H1 (cell line): Measurements from ENCODE around the gene ANO6. TPM values are rescaled to one million over a fixed set of nuclear protein-coding genes. Genes with fewer than 3 reads are reported as not detected.

Experiments
- CTCF ChIA-PET: fragments of 300-600 bp; sonication (Branson Sonifier 250); formaldehyde crosslinking; loops from one replicate; lab custom pipeline; 2021; ENCODE audit not compliant: partially characterized antibody; lab: Charles Lee
- POLR2A ChIA-PET: fragments of 300-600 bp; sonication (Branson Sonifier 250); formaldehyde crosslinking; loops from one replicate; lab custom pipeline; 2021; ENCODE audit warnings: inconsistent platforms; ENCODE audit not compliant: partially characterized antibody; lab: Charles Lee
- DNase-seq, 2 experiments: peaks; one replicate each; pipeline versions ENCODE4 v3.0.0 to v3.0.0-alpha.2; 2010 to 2022; ENCODE audit warnings: low spot score in 2 of 2, low read depth in 1 of 2, mixed read lengths in 1 of 2
- FAIRE-seq: peaks from 2 replicates; lab custom pipeline; 2011; peaks lifted over from hg19 to GRCh38; lab: Jason Lieb, UNC
- H2AFZ ChIP-seq: 2 replicates; pipeline ENCODE4 v1.8.1; 2012; ENCODE audit warnings: low read length, inconsistent platforms
- H2AK5ac ChIP-seq: 2 replicates; pipeline ENCODE4 v1.6.1; 2013; ENCODE audit warnings: low read depth, low read length
- H2BK120ac ChIP-seq: replicated peaks from 2 replicates; pipeline ENCODE3; 2013; ENCODE audit warnings: low read depth, low read length, inconsistent platforms
- H2BK12ac ChIP-seq: 2 replicates; pipeline ENCODE4 v1.6.1; 2013; ENCODE audit warnings: low read depth, low read length
- H2BK15ac ChIP-seq: 2 replicates; pipeline ENCODE4 v1.6.1; 2013; ENCODE audit warnings: low read length
- H2BK20ac ChIP-seq: 2 replicates; pipeline ENCODE4 v1.6.1; 2013; ENCODE audit warnings: low read length
- H2BK5ac ChIP-seq: 2 replicates; pipeline ENCODE4 v1.6.1; 2013; ENCODE audit warnings: low read depth, low read length
- H3K14ac ChIP-seq: 2 replicates; pipeline ENCODE4 v1.6.1; 2013; ENCODE audit warnings: inconsistent platforms; ENCODE audit not compliant: insufficient read length
- H3K18ac ChIP-seq: 2 replicates; pipeline ENCODE4 v1.6.1; 2013; ENCODE audit warnings: low read length; ENCODE audit errors: extremely low read depth
- H3K23ac ChIP-seq: 2 replicates; pipeline ENCODE4 v1.6.1; 2013; ENCODE audit warnings: inconsistent platforms; ENCODE audit not compliant: insufficient read length
- H3K23me2 ChIP-seq: 2 replicates; pipeline ENCODE4 v1.6.1; 2013; ENCODE audit warnings: low read depth, low read length
- H3K27ac ChIP-seq: 2 replicates; pipeline ENCODE4 v1.6.1; 2011; ENCODE audit warnings: low read depth, low read length, inconsistent platforms
- H3K27me3 ChIP-seq, 4 experiments: replicated peaks in 1 of 4; 1 replicate in 1 of 4; 2 replicates in 3 of 4; pipeline versions ENCODE4 v1.6.1 to v1.8.1; 2011 to 2013; ENCODE audit warnings: low read length in 3 of 4, mild to moderate bottlenecking in 3 of 4, inconsistent platforms in 2 of 4, mixed read lengths in 2 of 4, moderate library complexity in 1 of 4; ENCODE audit not compliant: control insufficient read depth in 3 of 4, insufficient read depth in 3 of 4; ENCODE audit errors: extremely low read depth in 1 of 4
- H3K36me3 ChIP-seq, 4 experiments: 2 replicates each; pipeline versions ENCODE4 v1.6.1 to v1.8.1; 2011 to 2013; ENCODE audit warnings: mild to moderate bottlenecking in 4 of 4, low read length in 3 of 4, moderate library complexity in 2 of 4, control low read depth in 1 of 4, inconsistent platforms in 1 of 4; ENCODE audit not compliant: insufficient read depth in 4 of 4, control insufficient read depth in 2 of 4
- H3K4ac ChIP-seq: replicated peaks from 2 replicates; pipeline ENCODE3; 2013; ENCODE audit warnings: low read length, low read depth, mixed read lengths, inconsistent platforms; ENCODE audit not compliant: insufficient read length
- H3K4me1 ChIP-seq, 4 experiments: replicated peaks in 1 of 4; 1 replicate in 1 of 4; 2 replicates in 3 of 4; pipeline versions ENCODE4 v1.6.1 to v1.8.1; 2011 to 2013; ENCODE audit warnings: low read length in 3 of 4, inconsistent platforms in 2 of 4, mixed read lengths in 1 of 4; ENCODE audit not compliant: insufficient read depth in 4 of 4, control insufficient read depth in 3 of 4
- H3K4me2 ChIP-seq, 2 experiments: 2 replicates each; pipeline versions ENCODE4 v1.6.1 to v1.8.1; 2011 to 2013; ENCODE audit warnings: low read depth in 2 of 2, low read length in 2 of 2, control low read depth in 1 of 2, inconsistent platforms in 1 of 2, mild to moderate bottlenecking in 1 of 2; ENCODE audit not compliant: insufficient read depth in 1 of 2
- H3K4me3 ChIP-seq, 4 experiments: fragments of 200-600, 300-600 bp in 1 of 4; sonication (generic), shearing (Covaris generic), sonication (Bioruptor Twin) in 1 of 4; 2 replicates each; pipeline versions ENCODE4 v1.5.1 to v1.8.1; 2011 to 2016; ENCODE audit warnings: low read length in 4 of 4, low read depth in 3 of 4, control low read depth in 2 of 4, inconsistent platforms in 2 of 4, mild to moderate bottlenecking in 2 of 4, mixed read lengths in 1 of 4, moderate library complexity in 1 of 4; ENCODE audit not compliant: insufficient read depth in 2 of 4; ENCODE audit errors: extremely low read depth in 1 of 4
- H3K56ac ChIP-seq: replicated peaks from 2 replicates; pipeline ENCODE3; 2013; ENCODE audit warnings: low read depth, mild to moderate bottlenecking, mixed read lengths, low read length, inconsistent platforms; ENCODE audit not compliant: insufficient read length
- H3K79me1 ChIP-seq: 2 replicates; pipeline ENCODE4 v1.6.1; 2013; ENCODE audit warnings: low read depth, low read length, control low read depth
- H3K79me2 ChIP-seq, 2 experiments: 2 replicates each; pipeline versions ENCODE4 v1.6.1 to v1.8.1; 2012 to 2013; ENCODE audit warnings: low read length in 2 of 2, mild to moderate bottlenecking in 2 of 2, inconsistent platforms in 1 of 2; ENCODE audit not compliant: insufficient read depth in 2 of 2, control insufficient read depth in 1 of 2
- H3K9ac ChIP-seq, 4 experiments: replicated peaks in 1 of 4; 1 replicate in 1 of 4; 2 replicates in 3 of 4; pipeline versions ENCODE4 v1.6.1 to v1.8.1; 2011 to 2013; ENCODE audit warnings: low read depth in 3 of 4, low read length in 3 of 4, control low read depth in 2 of 4, mild to moderate bottlenecking in 2 of 4, moderate library complexity in 2 of 4, inconsistent platforms in 1 of 4; ENCODE audit errors: extremely low read depth in 1 of 4
- H3K9me3 ChIP-seq, 2 experiments: 2 replicates each; pipeline versions ENCODE4 v1.6.1 to v1.8.1; 2012 to 2013; ENCODE audit warnings: mild to moderate bottlenecking in 2 of 2, moderate library complexity in 2 of 2, control low read depth in 1 of 2, inconsistent platforms in 1 of 2, low read depth in 1 of 2, low read length in 1 of 2, mixed read lengths in 1 of 2; ENCODE audit not compliant: insufficient read depth in 2 of 2
- H4K20me1 ChIP-seq, 2 experiments: replicated peaks in 1 of 2; 2 replicates each; pipeline versions ENCODE3 to v1.8.1; 2011 to 2013; ENCODE audit warnings: inconsistent platforms in 2 of 2, low read length in 2 of 2, mild to moderate bottlenecking in 1 of 2; ENCODE audit not compliant: insufficient read depth in 2 of 2, control insufficient read depth in 1 of 2
- H4K5ac ChIP-seq: 2 replicates; pipeline ENCODE4 v1.6.1; 2013; ENCODE audit warnings: low read length, low read depth, mixed read lengths, inconsistent platforms; ENCODE audit not compliant: insufficient read length
- H4K8ac ChIP-seq: 2 replicates; pipeline ENCODE4 v1.8.0; 2013; ENCODE audit warnings: mild to moderate bottlenecking, moderate library complexity, low read length, inconsistent platforms; ENCODE audit not compliant: insufficient read depth; ENCODE audit errors: extremely low read depth
- H4K91ac ChIP-seq: replicated peaks from 2 replicates; pipeline ENCODE3; 2013; ENCODE audit warnings: low read length, mixed read lengths, inconsistent platforms; ENCODE audit not compliant: insufficient read length
- BACH1 ChIP-seq: IDR thresholded peaks from 2 replicates; pipeline ENCODE4 v1.6.1; 2012; ENCODE audit warnings: low read length, improper control_type of control experiment
- BRCA1 ChIP-seq: IDR thresholded peaks from 2 replicates; pipeline ENCODE4 v1.6.1; 2012; ENCODE audit warnings: low read depth, low read length, improper control_type of control experiment
- E2F6 ChIP-seq: IDR thresholded peaks from 2 replicates; pipeline ENCODE4 v1.6.1; 2012; ENCODE audit warnings: inconsistent platforms
- FOSL1 ChIP-seq: IDR thresholded peaks from 2 replicates; pipeline ENCODE4 v1.6.1; 2011; ENCODE audit warnings: mild to moderate bottlenecking, low read depth, low read length, moderate library complexity; ENCODE audit not compliant: insufficient read depth
- HDAC6 ChIP-seq: IDR thresholded peaks from one replicate; pipeline ENCODE4 v1.7.1; 2012; ENCODE audit warnings: low read depth, mild to moderate bottlenecking, inconsistent platforms, low read length, moderate library complexity
- MAX ChIP-seq: IDR thresholded peaks from 2 replicates; pipeline ENCODE4 v1.6.1; 2012; ENCODE audit warnings: inconsistent platforms
- POU5F1 ChIP-seq: IDR thresholded peaks from 2 replicates; pipeline ENCODE4 v1.6.1; 2011; ENCODE audit warnings: low read depth, mild to moderate bottlenecking, low read length, moderate library complexity
- RFX5 ChIP-seq: IDR thresholded peaks from 2 replicates; pipeline ENCODE4 v1.6.1; 2011; ENCODE audit warnings: low read depth, low read length, improper control_type of control experiment, borderline replicate concordance
- SRF ChIP-seq: IDR thresholded peaks from 2 replicates; pipeline ENCODE4 v1.6.1; 2011; ENCODE audit warnings: mild to moderate bottlenecking, low read depth, low read length, moderate library complexity
- TAF7 ChIP-seq: optimal IDR thresholded peaks from 2 replicates; pipeline ENCODE3; 2011; ENCODE audit warnings: low read depth, mild to moderate bottlenecking, inconsistent platforms, low read length, moderate library complexity, borderline replicate concordance
- TEAD4 ChIP-seq: IDR thresholded peaks from 2 replicates; pipeline ENCODE4 v1.6.1; 2012; ENCODE audit warnings: low read depth, low read length, inconsistent platforms, mixed read lengths
- polyA plus RNA-seq, 7 experiments: library from polyadenylated mRNA; depleted of rRNA in 3 of 7; stranded (reverse) in 5 of 7; unstranded in 2 of 7; fragments of >200 nt in 5 of 7; fragments of 200-250 nt in 2 of 7; gene quantifications; 1 replicate in 5 of 7; 2 replicates in 1 of 7; 4 replicates in 1 of 7; pipeline versions ENCODE4 v1.2.1 to v1.2.3, GENCODE V29; 2011 to 2013; ENCODE audit warnings: missing spikeins in 2 of 7, mixed read lengths in 2 of 7
- total RNA-seq: library from RNA; stranded (reverse); fragmentation: NEBNext Ultra II Directional; extraction: Animal tissue kit (Norgen Biotek cat#: 25700); gene quantifications from 2 replicates; pipeline ENCODE4 v1.2.1, GENCODE V29; 2021

ANO6 gene
- total and polyA plus RNA-seq, 2 of the 8 experiments (the other 6 are each of a cell fraction or from before 2014, with no cell fraction given) = 15.1 to 39.7 TPM

GRCh38 chr12:45178771-45179170 is 37.1 kb upstream of the ANO6 start:
- CTCF ChIA-PET = interaction anchor here (1.5 kb wide), 1 partner anchor 16 kb away, joined by 3 read pairs; no protein-coding TSS in a partner anchor
- Histone ChIP-seq H3K9me3 (peaks cover 32% of the 10 kb centered on the region in 2 experiments), H3K79me2 (no peaks in the 10 kb centered on the region), H4K5ac (no peak overlapping the region), H3K23ac (no peak overlapping the region), H3K36me3 (peaks cover 0 to 24% (median 4%) of the 10 kb centered on the region in 4 experiments; a peak in 3 of 8 replicates), H3K4me2 (no peak overlapping the region), H3K9ac (no peak overlapping the region), H2BK20ac (no peak overlapping the region), H4K91ac (no peak overlapping the region), H3K27ac (no peak overlapping the region), H3K4me3 (no peak overlapping the region), H3K14ac (no peak overlapping the region), H3K4me1 (no peaks in the 10 kb centered on the region), H3K18ac (no peak overlapping the region), H3K4ac (no peak overlapping the region), H2BK12ac (no peak overlapping the region), H3K79me1 (no peaks in the 10 kb centered on the region), H2AK5ac (no peak overlapping the region), H3K56ac (no peak overlapping the region), H2BK15ac (no peak overlapping the region), H2BK5ac (no peak overlapping the region), H2AFZ (no peak overlapping the region), H3K23me2 (no peaks in the 10 kb centered on the region), H2BK120ac (no peak overlapping the region), H3K27me3 (no peaks in the 10 kb centered on the region), H4K8ac (no peak overlapping the region), H4K20me1 (no peaks in the 10 kb centered on the region)
- POLR2A ChIA-PET = interaction anchor here (0.6 to 0.7 kb wide), 2 partner anchors 243 to 355 kb away, joined by 3 read pairs; no protein-coding TSS in a partner anchor
- no peak for TF ChIP-seq MAX
- TF ChIP-seq POU5F1 = no peak
- no peak for TF ChIP-seq TEAD4
- no peak for TF ChIP-seq RFX5
- no peak for TF ChIP-seq FOSL1
- no peak for TF ChIP-seq BRCA1
- TF ChIP-seq SRF = no peak
- TF ChIP-seq TAF7 = no peak
- no peak for TF ChIP-seq HDAC6
- no peak for TF ChIP-seq BACH1
- TF ChIP-seq E2F6 = no peak
- no peak for FAIRE-seq
- no peak for DNase-seq
